ENCODE data around the gene UBE2D2.
"Not testable (repeated sequence)": the region's sequence is repeated elsewhere in the genome, so short reads cannot be mapped to it uniquely, and the experiment has no call there.

DNA sequence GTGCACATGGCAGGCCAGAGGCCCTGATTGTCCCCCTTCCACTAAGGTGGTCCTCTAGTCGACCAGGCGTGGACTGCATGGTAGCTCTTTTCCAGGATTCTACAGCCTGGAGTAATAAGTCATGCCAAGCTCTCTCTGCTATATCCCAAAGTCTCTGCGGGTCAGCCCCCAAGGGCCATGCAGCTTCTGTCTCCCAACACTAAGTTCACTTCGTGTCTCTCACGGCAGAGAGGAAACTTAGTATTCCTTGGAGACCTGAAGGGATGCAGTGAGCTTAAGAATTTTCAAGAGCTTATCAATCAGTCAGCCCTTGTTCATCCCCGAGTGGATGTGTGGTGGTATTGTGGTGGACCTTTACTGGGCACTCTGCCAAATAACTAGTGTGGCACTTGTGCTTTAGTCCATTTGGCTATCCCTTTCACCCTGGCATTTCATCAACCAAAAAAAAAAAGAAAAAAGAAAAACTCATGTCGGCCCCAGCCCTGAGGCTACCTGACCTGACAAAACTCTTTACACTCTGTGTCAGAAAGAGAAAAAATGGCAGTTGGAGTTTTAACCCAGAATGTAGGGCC is 33.2 kb upstream of the UBE2D2 start:
- TF ChIP-seq, protein P1, sequence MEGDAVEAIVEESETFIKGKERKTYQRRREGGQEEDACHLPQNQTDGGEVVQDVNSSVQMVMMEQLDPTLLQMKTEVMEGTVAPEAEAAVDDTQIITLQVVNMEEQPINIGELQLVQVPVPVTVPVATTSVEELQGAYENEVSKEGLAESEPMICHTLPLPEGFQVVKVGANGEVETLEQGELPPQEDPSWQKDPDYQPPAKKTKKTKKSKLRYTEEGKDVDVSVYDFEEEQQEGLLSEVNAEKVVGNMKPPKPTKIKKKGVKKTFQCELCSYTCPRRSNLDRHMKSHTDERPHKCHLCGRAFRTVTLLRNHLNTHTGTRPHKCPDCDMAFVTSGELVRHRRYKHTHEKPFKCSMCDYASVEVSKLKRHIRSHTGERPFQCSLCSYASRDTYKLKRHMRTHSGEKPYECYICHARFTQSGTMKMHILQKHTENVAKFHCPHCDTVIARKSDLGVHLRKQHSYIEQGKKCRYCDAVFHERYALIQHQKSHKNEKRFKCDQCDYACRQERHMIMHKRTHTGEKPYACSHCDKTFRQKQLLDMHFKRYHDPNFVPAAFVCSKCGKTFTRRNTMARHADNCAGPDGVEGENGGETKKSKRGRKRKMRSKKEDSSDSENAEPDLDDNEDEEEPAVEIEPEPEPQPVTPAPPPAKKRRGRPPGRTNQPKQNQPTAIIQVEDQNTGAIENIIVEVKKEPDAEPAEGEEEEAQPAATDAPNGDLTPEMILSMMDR (conservative IDR thresholded peaks at IDR 0.05; ENCODE audit: low read depth in 2 of 2), result not testable (repeated sequence)
- not testable (repeated sequence) for TF ChIP-seq POLR2AphosphoS5 (IDR thresholded peaks at IDR 0.05; ENCODE audit: low read depth); EZH2 (IDR thresholded peaks at IDR 0.05; ENCODE audit: low read depth, unreplicated experiment)
- TF ChIP-seq, protein P2, sequence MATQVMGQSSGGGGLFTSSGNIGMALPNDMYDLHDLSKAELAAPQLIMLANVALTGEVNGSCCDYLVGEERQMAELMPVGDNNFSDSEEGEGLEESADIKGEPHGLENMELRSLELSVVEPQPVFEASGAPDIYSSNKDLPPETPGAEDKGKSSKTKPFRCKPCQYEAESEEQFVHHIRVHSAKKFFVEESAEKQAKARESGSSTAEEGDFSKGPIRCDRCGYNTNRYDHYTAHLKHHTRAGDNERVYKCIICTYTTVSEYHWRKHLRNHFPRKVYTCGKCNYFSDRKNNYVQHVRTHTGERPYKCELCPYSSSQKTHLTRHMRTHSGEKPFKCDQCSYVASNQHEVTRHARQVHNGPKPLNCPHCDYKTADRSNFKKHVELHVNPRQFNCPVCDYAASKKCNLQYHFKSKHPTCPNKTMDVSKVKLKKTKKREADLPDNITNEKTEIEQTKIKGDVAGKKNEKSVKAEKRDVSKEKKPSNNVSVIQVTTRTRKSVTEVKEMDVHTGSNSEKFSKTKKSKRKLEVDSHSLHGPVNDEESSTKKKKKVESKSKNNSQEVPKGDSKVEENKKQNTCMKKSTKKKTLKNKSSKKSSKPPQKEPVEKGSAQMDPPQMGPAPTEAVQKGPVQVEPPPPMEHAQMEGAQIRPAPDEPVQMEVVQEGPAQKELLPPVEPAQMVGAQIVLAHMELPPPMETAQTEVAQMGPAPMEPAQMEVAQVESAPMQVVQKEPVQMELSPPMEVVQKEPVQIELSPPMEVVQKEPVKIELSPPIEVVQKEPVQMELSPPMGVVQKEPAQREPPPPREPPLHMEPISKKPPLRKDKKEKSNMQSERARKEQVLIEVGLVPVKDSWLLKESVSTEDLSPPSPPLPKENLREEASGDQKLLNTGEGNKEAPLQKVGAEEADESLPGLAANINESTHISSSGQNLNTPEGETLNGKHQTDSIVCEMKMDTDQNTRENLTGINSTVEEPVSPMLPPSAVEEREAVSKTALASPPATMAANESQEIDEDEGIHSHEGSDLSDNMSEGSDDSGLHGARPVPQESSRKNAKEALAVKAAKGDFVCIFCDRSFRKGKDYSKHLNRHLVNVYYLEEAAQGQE (IDR thresholded peaks at IDR 0.05; ENCODE audit: unreplicated experiment), result not testable (repeated sequence)
